GM12892 (cell line): ENCODE results near the gene CDH13.

Source experiments
- POLR2A ChIP-seq: IDR thresholded peaks from 2 replicates; pipeline ENCODE4 v1.6.1; 2011; ENCODE audit warnings: low read depth, low read length, control low read depth
- POLR2AphosphoS5 ChIP-seq: IDR thresholded peaks from 2 replicates; pipeline ENCODE4 v1.6.1; 2011; ENCODE audit warnings: low read depth, low read length, control low read depth

GRCh38 chr16:83715217-83715920 is 1088.6 kb downstream of the CDH13 start:
- TF ChIP-seq POLR2A (no peak), POLR2AphosphoS5 (no peak)
